Activated T-cell treated with anti-CD3 and anti-CD28 coated beads for 24 hours (primary cell): Measurements from ENCODE around the gene C4B.
"Not testable (repeated sequence)": the region's sequence is repeated elsewhere in the genome, so short reads cannot be mapped to it uniquely, and the experiment has no call there.

ENCODE experiments used
- DNase-seq: peaks from one replicate; pipeline ENCODE4 v3.0.0-alpha.2; 2020; ENCODE audit warnings: low read depth

Gene C4B

DNA sequence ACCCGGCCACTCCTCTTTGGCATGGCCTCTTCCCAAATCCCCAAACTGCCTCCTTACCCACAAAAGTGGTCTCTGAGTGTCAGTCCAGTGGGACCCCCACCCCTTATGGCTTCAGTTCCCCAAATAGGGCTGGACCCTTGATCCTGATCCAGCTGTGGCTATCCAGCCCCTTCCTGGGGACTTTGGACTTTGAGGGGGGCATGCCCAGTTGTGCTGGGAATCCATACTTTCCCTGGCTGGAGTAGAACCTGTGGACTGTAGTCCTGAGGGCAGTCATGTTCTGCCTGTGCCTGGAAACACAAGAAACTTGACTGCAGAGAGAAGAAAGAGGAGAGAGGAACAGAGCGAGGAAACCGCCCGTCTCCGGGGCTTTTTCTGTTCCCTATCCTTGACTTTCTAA lies 22.5 kb downstream of the C4B start:
- not testable (repeated sequence) for DNase-seq

DNA sequence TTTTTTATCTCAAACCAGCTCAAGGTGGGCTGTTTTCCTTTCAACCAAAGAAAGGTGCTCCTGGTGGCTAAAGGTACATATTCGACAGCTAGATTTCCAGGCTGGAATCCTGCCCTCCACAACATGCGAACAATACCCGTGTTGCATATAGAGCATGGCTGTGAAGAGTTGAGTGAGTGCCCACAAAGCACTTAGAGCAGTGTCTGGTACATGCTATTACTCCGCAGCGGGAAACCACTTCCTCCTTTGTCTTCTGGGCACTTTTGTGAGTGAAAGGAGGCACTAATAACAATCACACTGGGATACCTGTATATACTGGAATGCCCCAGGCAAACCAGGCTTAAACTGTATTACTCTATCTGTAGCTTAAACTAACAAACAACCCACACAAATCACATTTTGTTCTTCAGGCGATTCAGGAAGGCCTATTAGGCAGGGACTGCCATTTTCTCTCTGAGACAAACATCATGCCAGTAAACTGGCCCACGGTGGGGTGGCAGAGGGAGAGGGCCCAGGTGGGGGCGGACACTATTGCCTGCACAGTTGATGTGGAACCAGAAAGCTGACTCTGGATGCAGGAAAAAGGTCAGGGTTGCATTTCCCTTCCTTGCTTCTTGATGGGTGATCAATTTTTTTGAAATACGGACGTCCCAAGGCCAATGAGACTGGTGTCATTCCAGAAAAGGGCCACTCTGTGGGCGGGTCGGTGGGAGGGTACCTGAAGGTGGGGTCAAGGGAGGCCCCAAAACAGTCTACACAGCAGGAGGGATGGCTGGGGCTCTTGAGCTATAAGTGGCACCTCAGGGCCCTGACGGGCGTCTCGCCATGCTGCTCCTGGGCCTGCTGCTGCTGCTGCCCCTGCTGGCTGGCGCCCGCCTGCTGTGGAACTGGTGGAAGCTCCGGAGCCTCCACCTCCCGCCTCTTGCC lies 23.3 kb downstream of the C4B start, which contains the start of gene CYP21A2:
TSS of gene CYP21A2 (plus strand) at position 818 of the 927 bp plus-strand sequence. CDS start at position 826, 8 bp downstream.
- DNase-seq = not testable (repeated sequence)

DNA sequence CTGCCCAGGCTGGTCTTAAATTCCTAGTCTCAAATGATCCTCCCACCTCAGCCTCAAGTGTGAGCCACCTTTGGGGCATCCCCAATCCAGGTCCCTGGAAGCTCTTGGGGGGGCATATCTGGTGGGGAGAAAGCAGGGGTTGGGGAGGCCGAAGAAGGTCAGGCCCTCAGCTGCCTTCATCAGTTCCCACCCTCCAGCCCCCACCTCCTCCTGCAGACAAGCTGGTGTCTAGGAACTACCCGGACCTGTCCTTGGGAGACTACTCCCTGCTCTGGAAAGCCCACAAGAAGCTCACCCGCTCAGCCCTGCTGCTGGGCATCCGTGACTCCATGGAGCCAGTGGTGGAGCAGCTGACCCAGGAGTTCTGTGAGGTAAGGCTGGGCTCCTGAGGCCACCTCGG lies 24.3 kb downstream of the C4B start:
- DNase-seq = not testable (repeated sequence)

DNA sequence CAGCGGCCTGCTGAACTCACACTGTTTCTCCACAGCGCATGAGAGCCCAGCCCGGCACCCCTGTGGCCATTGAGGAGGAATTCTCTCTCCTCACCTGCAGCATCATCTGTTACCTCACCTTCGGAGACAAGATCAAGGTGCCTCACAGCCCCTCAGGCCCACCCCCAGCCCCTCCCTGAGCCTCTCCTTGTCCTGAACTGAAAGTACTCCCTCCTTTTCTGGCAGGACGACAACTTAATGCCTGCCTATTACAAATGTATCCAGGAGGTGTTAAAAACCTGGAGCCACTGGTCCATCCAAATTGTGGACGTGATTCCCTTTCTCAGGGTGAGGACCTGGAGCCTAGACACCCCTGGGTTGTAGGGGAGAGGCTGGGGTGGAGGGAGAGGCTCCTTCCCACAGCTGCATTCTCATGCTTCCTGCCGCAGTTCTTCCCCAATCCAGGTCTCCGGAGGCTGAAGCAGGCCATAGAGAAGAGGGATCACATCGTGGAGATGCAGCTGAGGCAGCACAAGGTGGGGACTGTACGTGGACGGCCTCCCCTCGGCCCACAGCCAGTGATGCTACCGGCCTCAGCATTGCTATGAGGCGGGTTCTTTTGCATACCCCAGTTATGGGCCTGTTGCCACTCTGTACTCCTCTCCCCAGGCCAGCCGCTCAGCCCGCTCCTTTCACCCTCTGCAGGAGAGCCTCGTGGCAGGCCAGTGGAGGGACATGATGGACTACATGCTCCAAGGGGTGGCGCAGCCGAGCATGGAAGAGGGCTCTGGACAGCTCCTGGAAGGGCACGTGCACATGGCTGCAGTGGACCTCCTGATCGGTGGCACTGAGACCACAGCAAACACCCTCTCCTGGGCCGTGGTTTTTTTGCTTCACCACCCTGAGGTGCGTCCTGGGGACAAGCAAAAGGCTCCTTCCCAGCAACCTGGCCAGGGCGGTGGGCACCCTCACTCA lies 25.0 kb downstream of the C4B start:
- DNase-seq = not testable (repeated sequence)

DNA sequence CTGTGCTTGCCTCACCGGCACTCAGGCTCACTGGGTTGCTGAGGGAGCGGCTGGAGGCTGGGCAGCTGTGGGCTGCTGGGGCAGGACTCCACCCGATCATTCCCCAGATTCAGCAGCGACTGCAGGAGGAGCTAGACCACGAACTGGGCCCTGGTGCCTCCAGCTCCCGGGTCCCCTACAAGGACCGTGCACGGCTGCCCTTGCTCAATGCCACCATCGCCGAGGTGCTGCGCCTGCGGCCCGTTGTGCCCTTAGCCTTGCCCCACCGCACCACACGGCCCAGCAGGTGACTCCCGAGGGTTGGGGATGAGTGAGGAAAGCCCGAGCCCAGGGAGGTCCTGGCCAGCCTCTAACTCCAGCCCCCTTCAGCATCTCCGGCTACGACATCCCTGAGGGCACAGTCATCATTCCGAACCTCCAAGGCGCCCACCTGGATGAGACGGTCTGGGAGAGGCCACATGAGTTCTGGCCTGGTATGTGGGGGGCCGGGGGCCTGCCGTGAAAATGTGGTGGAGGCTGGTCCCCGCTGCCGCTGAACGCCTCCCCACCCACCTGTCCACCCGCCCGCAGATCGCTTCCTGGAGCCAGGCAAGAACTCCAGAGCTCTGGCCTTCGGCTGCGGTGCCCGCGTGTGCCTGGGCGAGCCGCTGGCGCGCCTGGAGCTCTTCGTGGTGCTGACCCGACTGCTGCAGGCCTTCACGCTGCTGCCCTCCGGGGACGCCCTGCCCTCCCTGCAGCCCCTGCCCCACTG lies 25.9 kb downstream of the C4B start:
- not testable (repeated sequence) for DNase-seq

DNA sequence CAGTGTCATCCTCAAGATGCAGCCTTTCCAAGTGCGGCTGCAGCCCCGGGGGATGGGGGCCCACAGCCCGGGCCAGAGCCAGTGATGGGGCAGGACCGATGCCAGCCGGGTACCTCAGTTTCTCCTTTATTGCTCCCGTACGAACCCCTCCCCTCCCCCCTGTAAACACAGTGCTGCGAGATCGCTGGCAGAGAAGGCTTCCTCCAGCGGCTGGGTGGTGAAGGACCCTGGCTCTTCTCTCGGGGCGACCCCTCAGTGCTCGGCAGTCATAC lies 26.4 kb downstream of the C4B start:
- not testable (repeated sequence) for DNase-seq

DNA sequence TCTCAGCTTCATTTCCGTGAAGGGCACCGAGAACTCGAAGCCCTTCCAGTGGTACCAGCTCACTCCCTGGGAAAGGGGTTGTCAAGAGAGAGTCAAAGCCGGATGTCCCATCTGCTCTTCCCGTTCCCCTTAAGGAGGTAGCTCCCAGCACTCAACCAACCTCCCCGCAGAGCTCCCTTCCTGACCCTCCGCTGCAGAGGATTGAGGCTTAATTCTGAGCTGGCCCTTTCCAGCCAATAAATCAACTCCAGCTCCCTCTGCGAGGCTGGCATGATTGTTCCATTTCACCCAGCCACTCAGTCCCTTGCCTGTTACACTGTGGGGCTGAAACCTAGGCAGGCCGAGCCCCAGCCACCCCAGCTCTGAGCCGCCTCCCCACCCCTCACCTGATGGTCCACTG lies 26.8 kb downstream of the C4B start:
- not testable (repeated sequence) for DNase-seq

DNA sequence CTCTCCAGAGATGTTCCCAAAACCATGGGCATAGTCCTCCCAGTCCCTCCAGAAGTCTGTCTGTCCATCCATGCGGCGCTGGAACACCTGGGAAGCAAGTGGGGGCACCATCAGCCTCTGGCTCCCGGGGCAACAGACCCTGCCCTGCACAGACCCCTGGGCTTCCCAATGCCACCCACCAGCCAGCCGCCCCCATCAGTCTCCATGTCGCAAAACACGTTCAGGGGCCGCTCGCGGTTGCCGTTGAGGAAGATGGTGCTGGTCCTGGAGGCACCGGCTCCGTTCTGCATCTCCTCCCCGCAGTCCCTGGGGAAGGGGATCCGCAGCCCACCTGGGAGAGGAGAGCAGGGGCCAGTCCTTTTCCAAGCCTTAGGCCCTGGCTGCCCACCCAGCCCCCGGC lies 27.7 kb downstream of the C4B start:
- not testable (repeated sequence) for DNase-seq

DNA sequence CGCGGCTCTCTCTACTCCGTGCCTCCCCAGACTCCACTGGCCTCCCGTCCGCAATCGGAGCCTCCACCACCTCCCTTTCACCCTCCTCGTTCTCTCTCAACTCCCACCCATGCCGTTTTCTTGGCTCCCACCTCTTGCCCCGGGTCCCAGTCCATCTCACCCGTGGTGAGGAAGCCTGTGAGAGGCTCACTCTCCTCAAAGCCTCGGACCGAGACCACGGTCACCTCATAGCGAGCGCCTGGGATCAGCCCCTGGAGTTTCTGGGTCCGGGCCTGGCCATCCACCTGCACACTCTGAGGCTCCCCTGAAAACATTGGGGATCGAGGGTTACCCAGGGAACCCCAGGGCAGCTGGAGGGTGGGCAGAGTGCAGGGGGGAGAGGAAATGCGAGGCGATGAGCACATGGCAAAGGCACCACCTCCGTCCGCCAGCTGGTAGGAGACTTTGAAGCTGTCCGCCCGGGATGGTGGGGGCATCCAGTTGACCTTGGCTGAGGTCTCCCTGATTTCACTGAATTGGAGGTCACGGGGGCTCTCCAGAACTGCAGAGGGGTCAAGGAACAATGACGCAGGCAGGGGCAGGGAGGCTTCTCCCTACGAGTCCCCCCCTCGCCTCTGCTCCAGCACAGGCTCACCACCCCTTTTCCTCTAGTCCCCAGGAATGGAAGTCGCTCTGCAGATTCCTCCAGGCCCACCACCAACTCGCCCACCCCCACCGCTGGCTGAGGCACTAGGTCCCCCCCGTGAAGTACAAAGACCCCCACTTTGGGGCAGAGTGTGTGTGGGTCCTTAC lies 29.2 kb downstream of the C4B start:
- not testable (repeated sequence) for DNase-seq

DNA sequence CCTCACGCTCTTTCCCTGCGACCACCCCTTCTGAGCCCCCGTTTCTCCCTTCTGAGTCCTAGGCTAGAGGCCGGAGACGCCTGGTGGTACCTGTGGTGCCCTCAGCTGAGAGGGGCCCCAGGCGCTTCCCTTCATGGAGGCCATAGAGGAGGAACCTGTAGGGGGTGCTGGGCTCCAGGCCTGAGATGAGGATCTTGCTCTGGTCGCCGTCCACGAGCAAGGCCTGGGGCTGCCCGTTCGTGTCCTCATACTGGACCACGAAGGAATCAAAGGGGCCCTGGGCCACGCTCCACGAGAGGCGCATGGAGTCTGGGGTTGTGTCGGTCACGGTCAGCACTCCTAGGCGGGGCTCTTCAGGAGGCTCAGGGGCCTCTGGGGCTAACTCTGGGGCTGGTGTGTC lies 30.3 kb downstream of the C4B start:
- not testable (repeated sequence) for DNase-seq

DNA sequence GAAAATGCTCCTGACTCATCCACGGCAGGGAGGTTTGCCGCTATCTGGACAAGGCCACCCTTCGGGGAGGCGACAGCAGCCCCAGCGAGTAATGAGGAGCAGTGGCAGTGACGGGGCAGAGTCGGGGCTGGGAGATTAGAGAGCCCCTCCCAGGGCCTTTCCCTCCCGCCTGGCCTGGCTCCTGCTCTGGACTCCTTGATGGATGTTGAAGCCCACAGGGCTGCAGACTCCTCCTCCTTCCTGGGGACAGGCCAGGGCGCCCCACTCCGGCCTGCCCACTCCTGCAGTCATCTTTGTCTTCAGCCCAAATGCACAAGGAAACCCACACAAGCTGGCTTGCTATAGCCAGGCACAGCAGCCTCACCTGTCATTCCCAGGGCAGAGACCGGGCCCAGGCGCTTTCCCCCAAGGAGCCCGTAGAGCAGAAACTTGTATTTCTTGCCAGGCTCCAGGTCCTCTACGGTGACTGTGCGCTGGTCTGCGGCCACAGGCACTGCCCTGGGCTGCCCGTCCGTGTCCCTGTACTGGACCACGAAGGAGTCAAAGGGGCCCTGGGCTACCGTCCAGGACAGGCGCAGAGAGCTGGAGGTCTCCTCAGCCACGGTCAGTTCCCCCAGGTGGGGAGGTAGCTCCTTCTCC lies 31.3 kb downstream of the C4B start:
- no peak for DNase-seq

DNA sequence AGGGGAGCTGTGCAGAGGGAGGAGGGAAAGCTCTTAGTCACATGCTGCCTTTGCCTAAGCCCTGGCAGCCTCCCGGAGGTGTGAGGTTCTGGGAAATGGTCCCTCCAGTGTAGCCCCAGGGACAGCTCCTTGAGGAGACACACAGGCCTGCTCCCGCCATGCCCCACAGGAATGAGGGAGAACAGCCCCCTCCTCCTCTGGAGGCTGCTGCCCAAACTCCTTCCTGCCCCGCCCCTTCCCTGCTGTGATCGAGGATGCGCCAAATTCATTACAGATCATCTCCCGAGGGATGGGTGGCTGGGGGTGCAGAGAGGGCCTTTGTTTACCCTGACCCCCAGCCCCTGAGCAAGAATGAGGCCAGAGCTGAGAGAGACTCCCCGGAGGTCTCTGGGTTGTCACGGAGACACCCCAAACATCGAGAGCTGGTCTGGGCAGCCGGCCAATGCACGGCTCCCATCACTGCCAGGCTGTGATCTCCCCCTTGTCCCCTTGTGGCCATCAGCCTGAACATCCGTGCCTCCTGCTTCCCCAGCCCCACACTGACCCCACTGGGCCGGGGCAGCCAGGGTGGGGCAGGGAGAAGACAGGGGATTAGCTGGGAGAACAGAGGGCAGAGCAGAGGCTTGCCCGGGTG lies 32.0 kb downstream of the C4B start:
- no peak for DNase-seq

DNA sequence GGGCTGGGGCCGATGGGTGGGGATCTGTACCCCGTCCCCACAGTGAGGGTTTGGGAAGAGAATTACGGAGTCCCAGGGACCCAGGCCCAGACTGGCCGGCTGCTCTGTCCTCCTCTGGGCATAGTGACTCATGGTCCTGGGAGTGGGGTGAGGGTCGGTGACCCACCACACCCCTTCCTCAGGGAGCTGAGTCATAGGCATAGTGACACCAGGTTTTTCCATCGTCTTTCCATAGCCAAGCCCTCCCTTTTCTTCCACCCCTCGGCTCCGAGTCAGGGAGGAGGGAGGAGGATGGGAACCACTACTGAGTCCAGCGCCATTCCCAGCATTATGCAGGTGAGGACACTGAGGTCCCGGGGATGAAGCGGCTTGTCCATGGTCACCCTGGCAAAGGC lies 32.5 kb downstream of the C4B start:
- DNase-seq = no peak

DNA sequence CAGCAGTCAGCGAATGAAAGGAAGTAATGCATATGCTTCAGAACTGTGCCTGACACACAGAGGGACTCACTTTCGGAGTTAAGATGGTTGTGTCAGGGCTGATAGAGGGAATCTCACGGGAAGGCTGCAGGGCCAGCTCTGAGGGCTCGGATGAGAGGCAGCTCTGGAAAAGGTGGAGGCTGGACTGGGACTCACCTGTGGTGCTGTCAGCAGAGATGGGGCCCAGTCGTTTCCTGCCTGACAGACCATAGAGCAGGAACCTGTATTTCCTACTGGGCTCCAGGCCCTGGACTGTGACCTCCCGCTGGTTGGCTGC lies 32.9 kb downstream of the C4B start:
- DNase-seq = no peak

DNA sequence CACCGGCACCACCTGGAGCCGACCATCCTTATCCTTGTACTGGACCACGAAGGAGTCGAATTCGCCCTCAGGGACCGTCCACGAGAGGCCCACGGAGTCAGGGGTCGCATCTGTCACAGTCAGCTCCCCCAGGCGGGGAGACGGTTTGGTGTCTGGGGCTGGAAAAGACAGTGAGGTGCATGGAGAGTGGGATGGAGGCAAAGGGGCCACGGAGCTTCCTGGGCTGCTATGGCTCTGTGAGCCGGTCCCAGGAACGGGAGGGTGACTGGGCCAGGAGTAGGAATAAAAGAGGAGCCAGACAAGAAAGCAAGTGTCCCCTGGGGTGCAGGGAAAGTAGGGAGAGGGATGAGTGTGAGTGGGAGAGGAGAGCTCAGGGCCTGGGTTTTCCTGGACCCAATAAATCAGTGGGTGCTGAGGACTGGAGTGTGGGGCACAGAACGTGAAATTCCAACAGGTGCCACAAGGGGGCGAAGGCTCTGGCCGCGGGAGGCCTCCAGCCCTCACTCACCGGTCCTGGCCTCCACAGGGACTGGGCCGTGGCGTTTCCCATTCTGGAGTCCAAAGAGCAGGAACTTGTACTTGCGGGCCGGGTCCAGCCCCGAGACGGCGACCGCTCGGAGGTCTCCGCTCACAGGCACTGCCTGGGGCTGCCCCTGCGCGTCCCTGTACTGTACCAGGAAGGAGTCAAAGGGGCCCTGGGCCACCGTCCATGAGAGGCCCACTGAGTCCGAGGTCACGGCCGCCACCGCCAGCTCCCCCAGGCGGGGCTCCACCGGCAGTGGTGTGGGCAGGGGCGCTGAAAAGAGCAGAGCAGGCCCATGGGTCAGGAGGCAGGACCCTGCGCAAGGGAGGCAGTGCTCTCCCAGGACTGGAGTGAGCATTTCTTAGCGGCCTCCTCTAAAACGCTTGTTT lies 33.5 kb downstream of the C4B start:
- peak; percentile 51 for DNase-seq

DNA sequence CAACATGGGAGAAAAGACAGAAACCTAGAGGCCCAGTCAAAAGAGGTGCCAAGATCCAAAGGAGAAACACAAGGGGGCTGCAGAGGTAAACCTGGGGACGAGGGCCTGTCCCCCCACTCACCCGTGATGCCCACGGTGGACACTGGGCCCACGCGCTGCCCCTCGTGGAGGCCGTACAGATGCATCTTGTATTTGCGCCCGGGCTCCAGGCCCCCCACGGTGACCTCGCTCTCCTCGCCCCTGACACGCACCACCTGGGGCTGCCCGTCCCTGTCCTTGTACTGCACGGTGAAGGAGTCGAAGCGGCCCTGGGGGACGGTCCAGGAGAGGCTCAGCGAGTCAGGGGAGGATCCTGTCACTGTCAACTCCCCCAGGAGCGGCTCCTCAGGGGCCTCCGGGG lies 34.6 kb downstream of the C4B start:
- DNase-seq = not testable (repeated sequence)

DNA sequence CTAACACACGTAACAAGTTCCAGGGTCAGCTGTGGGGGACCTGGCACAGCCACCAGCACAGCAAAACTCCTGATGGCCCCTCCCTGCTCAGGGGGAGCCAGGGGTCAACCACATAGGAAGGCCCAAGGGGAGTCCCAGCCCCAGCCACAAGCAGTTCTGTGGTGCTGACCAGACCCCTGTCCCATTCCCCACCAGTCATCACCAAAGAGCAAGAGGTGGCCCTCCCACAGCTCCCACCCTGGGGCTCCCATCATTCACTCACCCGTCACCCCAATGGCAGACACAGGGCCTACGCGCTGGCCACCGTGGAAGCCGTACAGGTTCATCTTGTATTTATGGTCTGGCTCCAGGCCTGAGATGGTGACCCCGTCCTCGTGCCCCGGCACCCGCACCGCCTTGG lies 35.1 kb downstream of the C4B start:
- not testable (repeated sequence) for DNase-seq

DNA sequence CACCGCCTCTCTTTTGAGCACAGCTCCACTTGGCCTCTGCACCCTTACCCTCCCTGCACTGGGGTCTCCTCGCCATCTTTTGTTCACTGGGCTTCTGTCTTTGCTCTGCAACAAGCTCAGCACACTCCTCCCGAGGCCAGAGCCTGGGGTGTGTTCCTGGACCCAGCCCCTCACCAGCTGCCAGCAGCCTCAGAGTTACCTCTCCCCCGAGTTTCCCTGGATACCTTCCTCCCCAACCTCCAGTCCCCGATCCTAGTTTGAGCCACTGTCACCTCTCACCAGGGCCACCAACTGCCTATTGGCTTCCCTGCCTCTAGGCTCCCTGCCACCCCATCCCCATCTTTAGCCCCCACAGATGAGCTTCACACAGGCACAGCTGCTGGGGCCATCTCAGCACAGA lies 36.0 kb downstream of the C4B start:
- DNase-seq = no peak

DNA sequence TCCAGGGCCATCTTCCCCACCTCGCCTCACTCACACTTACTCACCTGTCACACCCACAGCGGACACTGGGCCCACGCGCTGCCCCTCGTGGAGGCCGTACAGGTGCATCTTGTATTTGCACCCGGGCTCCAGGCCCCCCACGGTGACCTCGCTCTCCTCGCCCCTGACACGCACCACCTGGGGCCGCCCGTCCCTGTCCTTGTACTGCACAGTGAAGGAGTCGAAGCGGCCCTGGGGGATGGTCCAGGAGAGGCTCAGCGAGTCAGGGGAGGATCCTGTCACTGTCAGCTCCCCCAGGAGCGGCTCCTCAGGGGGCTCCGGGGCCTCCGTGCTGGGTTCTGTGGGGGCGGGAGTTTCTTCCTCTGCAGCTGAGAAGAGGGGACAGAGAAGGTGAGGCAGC lies 38.0 kb downstream of the C4B start:
- DNase-seq = not testable (repeated sequence)
